IgD-negative memory B cell (primary cell): ENCODE data around the gene PSD4. TPM values are rescaled to one million over a fixed set of nuclear protein-coding genes. Genes with fewer than 3 reads are reported as not detected.
A peak's percentile ranks its signal among the peaks of the same experiment; 100 is the strongest.

Experiments used
- H3K27ac Mint-ChIP-seq, 3 donors: one replicate each; pipeline ENCODE4 v1.8.0; 2020 to 2022; ENCODE audit warnings: mild to moderate bottlenecking in 3 of 3, mixed read lengths in 3 of 3, moderate library complexity in 1 of 3
- H3K27me3 Mint-ChIP-seq: one replicate; pipeline ENCODE4 v1.8.0; 2021; ENCODE audit warnings: mixed read lengths
- H3K36me3 Mint-ChIP-seq: one replicate; pipeline ENCODE4 v1.8.0; 2020; ENCODE audit warnings: mild to moderate bottlenecking, mixed read lengths
- H3K4me1 Mint-ChIP-seq, 3 donors: one replicate each; pipeline ENCODE4 v1.8.0; 2020 to 2022; ENCODE audit warnings: mixed read lengths in 3 of 3, mild to moderate bottlenecking in 1 of 3
- H3K4me3 Mint-ChIP-seq, 4 donors: one replicate each; pipeline ENCODE4 v1.8.0; 2020 to 2022; ENCODE audit warnings: mild to moderate bottlenecking in 4 of 4, mixed read lengths in 4 of 4, moderate library complexity in 3 of 4
- H3K9me3 Mint-ChIP-seq, 3 donors: one replicate each; pipeline ENCODE4 v1.8.0; 2020 to 2021; ENCODE audit warnings: mixed read lengths in 3 of 3, mild to moderate bottlenecking in 1 of 3
- polyA plus RNA-seq: library from polyadenylated mRNA; unstranded; fragments of 300-500 nt; fragmentation: Illumina TruSeq; gene quantifications from one replicate; pipeline ENCODE4 v1.2.3, GENCODE V29; 2021

PSD4 gene
- polyA plus RNA-seq, 1 donor from 2014 or later, result 36.4 TPM

GRCh38 chr2:113211226-113212105 lies 37.7 kb downstream of the PSD4 start:
- H3K27ac Mint-ChIP-seq, result peak overlapping the region in 1 of 3 donors; percentile 37
- H3K4me3 Mint-ChIP-seq, result no peak overlapping the region
- H3K4me1 Mint-ChIP-seq, result peaks cover 0 to 1% (median 0%) of the 10 kb centered on the region in 3 donors
- H3K36me3 Mint-ChIP-seq, result peaks cover 2% of the 10 kb centered on the region
- H3K9me3 Mint-ChIP-seq, result no peaks in the 10 kb centered on the region
- H3K27me3 Mint-ChIP-seq, result peaks cover 6% of the 10 kb centered on the region

GRCh38 chr2:113212245-113213060 lies 38.7 kb downstream of the PSD4 start:
- peaks cover 2 to 6% (median 5%) of the 10 kb centered on the region in 3 donors for H3K4me1 Mint-ChIP-seq
- H3K27me3 Mint-ChIP-seq, result peaks cover 9% of the 10 kb centered on the region
- H3K9me3 Mint-ChIP-seq, result no peaks in the 10 kb centered on the region
- H3K27ac Mint-ChIP-seq, result no peak overlapping the region
- peaks cover 2% of the 10 kb centered on the region for H3K36me3 Mint-ChIP-seq
- no peak overlapping the region for H3K4me3 Mint-ChIP-seq

GRCh38 chr2:113213061-113213930 lies 39.5 kb downstream of the PSD4 start:
- no peak overlapping the region for H3K4me3 Mint-ChIP-seq
- peaks cover 13% of the 10 kb centered on the region for H3K27me3 Mint-ChIP-seq

GRCh38 chr2:113214141-113214540 lies 40.4 kb downstream of the PSD4 start:
- no peak overlapping the region for H3K27ac Mint-ChIP-seq
- H3K4me1 Mint-ChIP-seq, result peaks cover 7 to 10% (median 7%) of the 10 kb centered on the region in 3 donors
- peaks cover 1% of the 10 kb centered on the region for H3K36me3 Mint-ChIP-seq
- peaks cover 13% of the 10 kb centered on the region for H3K27me3 Mint-ChIP-seq
- peak overlapping the region in 1 of 4 donors; percentile 22 for H3K4me3 Mint-ChIP-seq
- H3K9me3 Mint-ChIP-seq, result no peaks in the 10 kb centered on the region

More at GRCh38 chr2:113213061-113213930, 39.5 kb downstream of the PSD4 start:
- Mint-ChIP-seq H3K36me3 (peaks cover under 1% of the 10 kb centered on the region), H3K4me1 (peaks cover 7 to 10% (median 7%) of the 10 kb centered on the region in 3 donors), H3K9me3 (no peaks in the 10 kb centered on the region), H3K27ac (no peak overlapping the region)

- H3K27ac Mint-ChIP-seq, result peak overlapping the region in 1 of 3 donors; percentile 76
- peaks cover 1% of the 10 kb centered on the region for H3K36me3 Mint-ChIP-seq
- H3K9me3 Mint-ChIP-seq, result no peaks in the 10 kb centered on the region
- no peak overlapping the region for H3K4me3 Mint-ChIP-seq
- peaks cover 7 to 10% (median 7%) of the 10 kb centered on the region in 3 donors for H3K4me1 Mint-ChIP-seq
- H3K27me3 Mint-ChIP-seq, result peaks cover 13% of the 10 kb centered on the region
Observed at GRCh38 chr2:113215056-113215455, 41.3 kb downstream of the PSD4 start.

GRCh38 chr2:113216321-113216720 lies 42.5 kb downstream of the PSD4 start:
- peaks cover 13% of the 10 kb centered on the region for H3K27me3 Mint-ChIP-seq
- H3K27ac Mint-ChIP-seq, result peak overlapping the region in 1 of 3 donors; percentile 30
- H3K4me3 Mint-ChIP-seq, result no peak overlapping the region
- no peaks in the 10 kb centered on the region for H3K9me3 Mint-ChIP-seq
- H3K36me3 Mint-ChIP-seq, result peaks cover 1% of the 10 kb centered on the region
- H3K4me1 Mint-ChIP-seq, result peaks cover 7 to 10% (median 7%) of the 10 kb centered on the region in 3 donors

- H3K27me3 Mint-ChIP-seq, result peaks cover 13% of the 10 kb centered on the region
- H3K4me1 Mint-ChIP-seq, result peaks cover 7 to 10% (median 7%) of the 10 kb centered on the region in 3 donors
- H3K4me3 Mint-ChIP-seq, result peak overlapping the region in 1 of 4 donors; percentile 89
- peak overlapping the region in 1 of 3 donors; percentile 30 for H3K27ac Mint-ChIP-seq
- H3K36me3 Mint-ChIP-seq, result peaks cover 1% of the 10 kb centered on the region
- H3K9me3 Mint-ChIP-seq, result no peaks in the 10 kb centered on the region
Observed at GRCh38 chr2:113216891-113217454, 43.2 kb downstream of the PSD4 start.

GRCh38 chr2:113217455-113218282 lies 43.9 kb downstream of the PSD4 start:
- H3K9me3 Mint-ChIP-seq, result no peaks in the 10 kb centered on the region
- H3K27me3 Mint-ChIP-seq, result peaks cover 12% of the 10 kb centered on the region
- peaks cover 1% of the 10 kb centered on the region for H3K36me3 Mint-ChIP-seq
- peaks cover 7 to 10% (median 7%) of the 10 kb centered on the region in 3 donors for H3K4me1 Mint-ChIP-seq
- H3K27ac Mint-ChIP-seq, result peak overlapping the region in 1 of 3 donors; percentile 59
- H3K4me3 Mint-ChIP-seq, result peak overlapping the region in 1 of 4 donors; percentile 89

GRCh38 chr2:113218283-113219091 lies 44.7 kb downstream of the PSD4 start:
- H3K4me1 Mint-ChIP-seq, result peaks cover 7 to 9% (median 7%) of the 10 kb centered on the region in 3 donors
- H3K27me3 Mint-ChIP-seq, result peaks cover 8% of the 10 kb centered on the region
- H3K36me3 Mint-ChIP-seq, result peaks cover 1% of the 10 kb centered on the region
- no peak overlapping the region for H3K27ac Mint-ChIP-seq
- no peak overlapping the region for H3K4me3 Mint-ChIP-seq
- H3K9me3 Mint-ChIP-seq, result no peaks in the 10 kb centered on the region

GRCh38 chr2:113219092-113219441 lies 45.3 kb downstream of the PSD4 start:
- H3K4me3 Mint-ChIP-seq, result no peak overlapping the region
- peaks cover 7% of the 10 kb centered on the region for H3K27me3 Mint-ChIP-seq

GRCh38 chr2:113219525-113219888 lies 45.7 kb downstream of the PSD4 start:
- H3K27ac Mint-ChIP-seq, result no peak overlapping the region
- no peaks in the 10 kb centered on the region for H3K9me3 Mint-ChIP-seq
- H3K27me3 Mint-ChIP-seq, result peaks cover 7% of the 10 kb centered on the region
- peaks cover 7 to 9% (median 7%) of the 10 kb centered on the region in 3 donors for H3K4me1 Mint-ChIP-seq
- H3K36me3 Mint-ChIP-seq, result peaks cover 1% of the 10 kb centered on the region
- no peak overlapping the region for H3K4me3 Mint-ChIP-seq

More at GRCh38 chr2:113219092-113219441, 45.3 kb downstream of the PSD4 start:
- peaks cover 7 to 9% (median 7%) of the 10 kb centered on the region in 3 donors for H3K4me1 Mint-ChIP-seq
- peaks cover 1% of the 10 kb centered on the region for H3K36me3 Mint-ChIP-seq
- H3K9me3 Mint-ChIP-seq, result no peaks in the 10 kb centered on the region
- no peak overlapping the region for H3K27ac Mint-ChIP-seq

- Mint-ChIP-seq H3K27me3 (peaks cover 7% of the 10 kb centered on the region), H3K27ac (no peak overlapping the region), H3K4me1 (peaks cover 7 to 9% (median 7%) of the 10 kb centered on the region in 3 donors), H3K4me3 (no peak overlapping the region), H3K36me3 (peaks cover 1% of the 10 kb centered on the region), H3K9me3 (no peaks in the 10 kb centered on the region)
Observed at GRCh38 chr2:113219889-113220641, 46.3 kb downstream of the PSD4 start.
